Measurements from ENCODE around the gene SIM1. TPM values are rescaled to one million over a fixed set of nuclear protein-coding genes. Genes with fewer than 3 reads are reported as not detected.

SIM1 gene
- total RNA-seq, 1 donor from 2014 or later: not detected

DNA sequence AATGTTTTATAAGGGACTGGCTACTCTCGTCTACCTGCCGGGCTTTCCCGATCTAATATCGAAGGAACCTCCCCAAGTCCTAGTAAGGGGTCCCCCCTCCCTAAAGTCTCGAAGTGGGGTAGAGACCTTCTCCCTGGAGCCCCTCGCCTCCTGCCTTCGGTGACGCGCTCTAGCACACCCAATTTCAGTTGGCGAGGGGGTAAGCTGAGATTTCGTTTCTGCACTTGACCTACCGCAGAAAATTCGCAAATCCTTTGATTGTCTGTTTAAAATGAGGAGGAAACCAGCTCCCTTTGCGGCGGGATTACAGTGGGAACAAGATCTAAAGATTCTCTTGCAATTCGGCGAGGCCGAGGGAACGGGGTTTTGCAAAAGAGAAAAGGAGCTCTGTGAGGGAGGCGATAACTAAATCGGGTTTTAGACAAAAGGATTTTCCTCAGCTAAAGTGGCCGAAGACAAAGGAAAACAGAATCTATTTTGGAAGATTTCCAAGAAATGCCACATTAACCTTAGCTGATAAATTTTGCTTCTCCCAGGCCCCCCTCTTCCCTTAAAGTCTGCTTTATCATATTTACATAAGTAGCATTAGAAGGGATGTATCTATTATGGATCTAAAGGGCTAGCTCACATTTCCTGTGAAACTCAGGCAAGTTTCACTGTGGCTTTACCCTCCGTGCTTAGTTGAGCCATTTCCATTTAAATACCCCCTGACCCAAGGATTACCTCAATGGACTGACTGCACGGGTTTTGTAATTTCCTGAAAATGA lies 8.4 kb downstream of the SIM1 start:
- Histone ChIP-seq H3K27ac (ENCODE audit: low read depth, low read length) (no peak overlapping the region), H4K20me1 (ENCODE audit: insufficient read depth, low read length) (peaks cover 3% of the 10 kb centered on the region), H3K27me3 (ENCODE audit: insufficient read depth, low read length) (peaks cover 100% of the 10 kb centered on the region), H2AFZ (ENCODE audit: low read depth, low read length) (no peak overlapping the region), H3K36me3 (ENCODE audit: insufficient read depth, low read length) (no peaks in the 10 kb centered on the region), H3K9me3 (ENCODE audit: insufficient read depth, low read depth, low read length) (no peaks in the 10 kb centered on the region), H3K9ac (ENCODE audit: low read length) (no peak overlapping the region), H3K79me2 (ENCODE audit: insufficient read depth, low read length) (no peaks in the 10 kb centered on the region), H3K4me2 (ENCODE audit: low read length) (no peak overlapping the region), H3K4me3 (ENCODE audit: insufficient read depth, low read depth, low read length) (no peak overlapping the region), H3K4me1 (ENCODE audit: insufficient read depth, low read length) (peaks cover 3% of the 10 kb centered on the region)
- peak overlapping the region; percentile 66 for H3K27ac Mint-ChIP-seq (ENCODE audit: unreplicated experiment)
- H3K4me3 Mint-ChIP-seq (ENCODE audit: unreplicated experiment): no peak overlapping the region
- H3K36me3 Mint-ChIP-seq (ENCODE audit: low read depth, unreplicated experiment): no peaks in the 10 kb centered on the region
- H3K9me3 Mint-ChIP-seq (ENCODE audit: unreplicated experiment): peaks cover 10% of the 10 kb centered on the region
- FAIRE-seq (no peak), DNase-seq (ENCODE audit: low read depth) (no peak)
- TF ChIP-seq, protein P1, sequence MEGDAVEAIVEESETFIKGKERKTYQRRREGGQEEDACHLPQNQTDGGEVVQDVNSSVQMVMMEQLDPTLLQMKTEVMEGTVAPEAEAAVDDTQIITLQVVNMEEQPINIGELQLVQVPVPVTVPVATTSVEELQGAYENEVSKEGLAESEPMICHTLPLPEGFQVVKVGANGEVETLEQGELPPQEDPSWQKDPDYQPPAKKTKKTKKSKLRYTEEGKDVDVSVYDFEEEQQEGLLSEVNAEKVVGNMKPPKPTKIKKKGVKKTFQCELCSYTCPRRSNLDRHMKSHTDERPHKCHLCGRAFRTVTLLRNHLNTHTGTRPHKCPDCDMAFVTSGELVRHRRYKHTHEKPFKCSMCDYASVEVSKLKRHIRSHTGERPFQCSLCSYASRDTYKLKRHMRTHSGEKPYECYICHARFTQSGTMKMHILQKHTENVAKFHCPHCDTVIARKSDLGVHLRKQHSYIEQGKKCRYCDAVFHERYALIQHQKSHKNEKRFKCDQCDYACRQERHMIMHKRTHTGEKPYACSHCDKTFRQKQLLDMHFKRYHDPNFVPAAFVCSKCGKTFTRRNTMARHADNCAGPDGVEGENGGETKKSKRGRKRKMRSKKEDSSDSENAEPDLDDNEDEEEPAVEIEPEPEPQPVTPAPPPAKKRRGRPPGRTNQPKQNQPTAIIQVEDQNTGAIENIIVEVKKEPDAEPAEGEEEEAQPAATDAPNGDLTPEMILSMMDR (IDR thresholded peaks at IDR 0.05; ENCODE audit: insufficient read depth, low read depth, low read length): no peak
- no peak for TF ChIP-seq EZH2 (IDR thresholded peaks at IDR 0.05; ENCODE audit: insufficient read depth, low read length)
- H3K4me1 Mint-ChIP-seq (ENCODE audit: low read depth, unreplicated experiment): no peaks in the 10 kb centered on the region
- H3K27me3 Mint-ChIP-seq (ENCODE audit: low read depth, unreplicated experiment): peaks cover 29% of the 10 kb centered on the region

DNA sequence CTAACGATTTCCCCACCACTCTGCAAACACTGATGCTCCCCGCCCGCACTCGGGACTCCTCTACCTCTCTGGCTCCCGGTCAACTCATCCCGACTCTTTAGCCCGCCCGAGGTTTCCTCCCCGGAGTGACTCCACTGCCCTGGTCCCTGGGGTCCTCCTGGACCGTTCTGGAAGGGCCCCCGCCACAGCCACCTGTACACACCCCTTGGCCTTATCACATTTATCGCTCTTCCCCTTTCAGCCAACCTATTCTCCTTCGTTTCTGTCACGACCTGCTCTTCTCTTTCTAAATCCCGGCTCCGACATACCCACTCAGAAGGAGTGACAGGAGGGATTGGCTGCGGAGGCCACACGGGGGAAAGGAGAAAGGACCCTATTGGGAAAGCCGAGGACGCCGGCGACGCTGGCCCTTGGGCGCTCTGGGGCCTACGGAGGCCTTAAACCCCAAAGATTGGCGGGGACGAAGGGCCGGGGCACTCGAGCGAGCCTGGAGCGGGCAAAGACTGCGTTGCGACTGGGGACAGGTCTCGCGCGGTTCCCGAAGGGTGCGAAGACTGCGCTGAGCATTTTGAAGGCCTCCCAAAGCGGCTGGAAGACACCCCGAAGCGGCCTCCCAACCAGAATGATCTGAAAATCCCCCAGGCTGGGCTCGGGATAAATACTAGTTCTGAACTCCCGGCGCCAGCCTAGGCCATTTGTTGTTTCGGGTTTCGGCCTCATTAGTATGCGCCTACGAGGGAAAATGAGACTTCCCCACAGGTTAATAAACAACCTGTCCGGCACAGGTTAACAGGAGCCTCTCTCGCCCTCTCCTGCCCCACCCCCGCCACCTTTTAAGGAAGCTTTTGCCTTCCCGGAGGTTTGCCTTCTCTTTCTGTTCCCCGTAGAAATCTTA lies 9.2 kb downstream of the SIM1 start:
- Mint-ChIP-seq H3K27me3 (ENCODE audit: low read depth, unreplicated experiment) (peaks cover 20% of the 10 kb centered on the region), H3K27ac (ENCODE audit: unreplicated experiment) (peak overlapping the region; percentile 77), H3K4me1 (ENCODE audit: low read depth, unreplicated experiment) (no peaks in the 10 kb centered on the region), H3K4me3 (ENCODE audit: unreplicated experiment) (peak overlapping the region; percentile 20), H3K36me3 (ENCODE audit: low read depth, unreplicated experiment) (no peaks in the 10 kb centered on the region), H3K9me3 (ENCODE audit: unreplicated experiment) (peaks cover 10% of the 10 kb centered on the region)
- Histone ChIP-seq H3K36me3 (ENCODE audit: insufficient read depth, low read length) (no peaks in the 10 kb centered on the region), H3K27me3 (ENCODE audit: insufficient read depth, low read length) (peaks cover 100% of the 10 kb centered on the region), H3K4me2 (ENCODE audit: low read length) (no peak overlapping the region), H3K4me3 (ENCODE audit: insufficient read depth, low read depth, low read length) (no peak overlapping the region), H4K20me1 (ENCODE audit: insufficient read depth, low read length) (peaks cover 3% of the 10 kb centered on the region), H2AFZ (ENCODE audit: low read depth, low read length) (no peak overlapping the region), H3K79me2 (ENCODE audit: insufficient read depth, low read length) (no peaks in the 10 kb centered on the region), H3K9ac (ENCODE audit: low read length) (no peak overlapping the region), H3K27ac (ENCODE audit: low read depth, low read length) (no peak overlapping the region), H3K4me1 (ENCODE audit: insufficient read depth, low read length) (peaks cover 3% of the 10 kb centered on the region), H3K9me3 (ENCODE audit: insufficient read depth, low read depth, low read length) (no peaks in the 10 kb centered on the region)
- no peak for DNase-seq (ENCODE audit: low read depth)
- no peak for FAIRE-seq
- peak; percentile 98 for TF ChIP-seq EZH2 (IDR thresholded peaks at IDR 0.05; ENCODE audit: insufficient read depth, low read length)
- TF ChIP-seq, protein P1 (IDR thresholded peaks at IDR 0.05; ENCODE audit: insufficient read depth, low read depth, low read length): no peak

Data from astrocyte (in vitro differentiated cells and primary cell).